WTC11 (cell line): Measurements from ENCODE around the gene SYCE1L. TPM values are rescaled to one million over a fixed set of nuclear protein-coding genes. Genes with fewer than 3 reads are reported as not detected.

Source experiments
- ATF1 ChIP-seq: sonication (generic); formaldehyde crosslinking; IDR thresholded peaks from 2 replicates; pipeline ENCODE4 v1.8.1; 2023; ENCODE audit warnings: mild to moderate bottlenecking, moderate library complexity, missing genetic modification reagents
- CREM ChIP-seq: sonication (generic); formaldehyde crosslinking; IDR thresholded peaks from 2 replicates; pipeline ENCODE4 v1.8.1; 2022; ENCODE audit warnings: mild to moderate bottlenecking, missing genetic modification reagents, moderate library complexity
- FOXJ3 ChIP-seq: sonication (generic); formaldehyde crosslinking; IDR thresholded peaks from 2 replicates; pipeline ENCODE4 v1.9.0; 2021; ENCODE audit warnings: missing genetic modification reagents, mild to moderate bottlenecking, borderline replicate concordance
- FOXK1 ChIP-seq: sonication (generic); formaldehyde crosslinking; IDR thresholded peaks from 2 replicates; pipeline ENCODE4 v1.8.0; 2022; ENCODE audit warnings: mild to moderate bottlenecking, moderate library complexity, missing genetic modification reagents
- FOXP1 ChIP-seq: sonication (generic); formaldehyde crosslinking; IDR thresholded peaks from 2 replicates; pipeline ENCODE4 v1.8.0; 2022; ENCODE audit warnings: missing genetic modification reagents, mild to moderate bottlenecking, moderate library complexity, borderline replicate concordance
- GABPB1 ChIP-seq: sonication (generic); formaldehyde crosslinking; IDR thresholded peaks from 2 replicates; pipeline ENCODE4 v1.8.1; 2023; ENCODE audit warnings: mild to moderate bottlenecking, missing genetic modification reagents
- GRHL2 ChIP-seq: fragments of 250-450 bp; sonication (Bioruptor Pico); IDR thresholded peaks from 2 replicates; pipeline ENCODE4 v1.8.0; 2022; ENCODE audit warnings: mild to moderate bottlenecking, moderate library complexity; ENCODE audit not compliant: insufficient replicate concordance, severe bottlenecking
- JUN ChIP-seq: sonication (generic); formaldehyde crosslinking; IDR thresholded peaks from 2 replicates; pipeline ENCODE4 v1.8.0; 2023; ENCODE audit warnings: mild to moderate bottlenecking, missing genetic modification reagents
- MXD4 ChIP-seq: fragments of 250-450 bp; sonication (Bioruptor Pico); IDR thresholded peaks from 2 replicates; pipeline ENCODE4 v1.8.0; 2021; ENCODE audit warnings: mild to moderate bottlenecking, moderate library complexity, borderline replicate concordance
- NFATC4 ChIP-seq: fragments of 250-450 bp; sonication (Bioruptor Pico); IDR thresholded peaks from 2 replicates; pipeline ENCODE4 v1.9.0; 2021; ENCODE audit warnings: mild to moderate bottlenecking
- NFE2L1 ChIP-seq: sonication (generic); formaldehyde crosslinking; IDR thresholded peaks from 2 replicates; pipeline ENCODE4 v1.8.1; 2023; ENCODE audit warnings: missing genetic modification reagents
- NFYB ChIP-seq: sonication (generic); formaldehyde crosslinking; conservative IDR thresholded peaks from 2 replicates; pipeline ENCODE4 v1.8.0; 2022; ENCODE audit warnings: low read depth, missing genetic modification reagents
- RELA ChIP-seq: sonication (generic); formaldehyde crosslinking; IDR thresholded peaks from 2 replicates; pipeline ENCODE4 v1.8.1; 2022; ENCODE audit warnings: missing genetic modification reagents, mild to moderate bottlenecking, borderline replicate concordance
- SMAD4 ChIP-seq: sonication (generic); formaldehyde crosslinking; IDR thresholded peaks from 2 replicates; pipeline ENCODE4 v1.8.0; 2022; ENCODE audit warnings: mild to moderate bottlenecking, missing genetic modification reagents
- SP1 ChIP-seq: sonication (generic); formaldehyde crosslinking; conservative IDR thresholded peaks from 2 replicates; pipeline ENCODE4 v1.8.1; 2022; ENCODE audit warnings: missing genetic modification reagents
- TEAD1 ChIP-seq: sonication (generic); formaldehyde crosslinking; IDR thresholded peaks from 2 replicates; pipeline ENCODE4 v1.8.0; 2022; ENCODE audit warnings: mild to moderate bottlenecking, missing genetic modification reagents
- ZNF263 ChIP-seq: sonication (generic); formaldehyde crosslinking; IDR thresholded peaks from 2 replicates; pipeline ENCODE4 v1.8.1; 2022; ENCODE audit warnings: low read depth, mild to moderate bottlenecking, moderate library complexity, missing genetic modification reagents
- total RNA-seq: library from RNA; stranded (reverse); gene quantifications from 3 replicates; pipeline ENCODE4 v1.2.3, GENCODE V29; 2021
- TF ChIP-seq, protein P1 (sequence below): sonication (generic); formaldehyde crosslinking; IDR thresholded peaks from 2 replicates; pipeline ENCODE4 v1.8.1; 2022; ENCODE audit warnings: low read depth, missing genetic modification reagents, borderline replicate concordance
- TF ChIP-seq, protein P2 (sequence below): fragments of 200-600 bp; IDR thresholded peaks from 2 replicates; pipeline ENCODE4 v1.8.0; 2022; ENCODE audit warnings: antibody characterized with exemption
- TF ChIP-seq, protein P3 (sequence below): sonication (generic); formaldehyde crosslinking; IDR thresholded peaks from 2 replicates; pipeline ENCODE4 v1.8.0; 2023; ENCODE audit warnings: missing genetic modification reagents, mild to moderate bottlenecking, borderline replicate concordance
- TF ChIP-seq, protein P4 (sequence below): sonication (generic); formaldehyde crosslinking; IDR thresholded peaks from 2 replicates; pipeline ENCODE4 v1.8.0; 2023; ENCODE audit warnings: missing genetic modification reagents
- TF ChIP-seq, protein P5 (sequence below): sonication (generic); formaldehyde crosslinking; IDR thresholded peaks from 2 replicates; pipeline ENCODE4 v1.8.0; 2022; ENCODE audit warnings: mild to moderate bottlenecking, missing genetic modification reagents

Gene SYCE1L
- total RNA-seq, 1 experiment from 2014 or later = 7.0 TPM

DNA sequence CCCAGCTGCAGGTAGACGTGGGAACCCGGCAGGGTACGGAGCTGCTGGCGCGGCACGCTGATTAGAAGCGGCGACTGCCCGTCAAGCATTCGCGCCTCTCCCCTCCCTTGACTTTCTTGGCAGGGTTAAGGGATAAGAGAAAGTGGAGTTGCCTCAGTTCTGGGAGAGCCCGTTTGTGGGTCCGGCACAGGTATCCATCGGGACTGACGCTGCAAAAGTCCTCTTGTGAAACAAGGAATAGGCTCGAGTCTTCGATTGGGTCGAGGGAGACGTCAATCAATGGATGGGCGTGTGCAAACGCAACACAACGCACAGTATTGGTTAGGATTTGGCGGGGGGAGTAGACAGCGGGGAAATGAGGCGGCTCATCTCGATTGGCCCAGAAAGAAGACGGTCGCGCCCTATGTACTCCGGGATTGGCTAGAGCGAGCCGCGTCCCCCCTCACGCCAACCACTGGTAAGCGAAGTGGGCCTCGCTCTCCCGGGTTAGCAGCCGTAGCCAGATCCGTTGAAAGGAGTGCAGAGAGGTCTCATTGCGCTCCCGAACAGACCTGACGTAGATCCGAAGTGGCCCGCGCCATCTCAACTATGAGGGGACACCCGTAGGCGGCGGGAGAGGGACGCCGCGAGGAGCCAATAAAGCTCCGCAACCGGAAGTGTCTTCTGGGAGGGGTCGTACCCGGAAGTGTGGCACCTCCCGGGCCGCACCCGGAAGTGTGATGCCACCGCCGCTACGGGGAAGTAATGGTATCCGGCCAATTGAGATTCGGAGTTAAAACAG, 8.5 kb upstream of the SYCE1L start, which contains the start of gene MON1B (continued):
- TF ChIP-seq TEAD1 (CRISPR knock-in tag) (0 out of 2 replicates have a peak, but pooled peaks have one; percentile 6), NFATC4 (no peak), SMAD4 (no peak), NFE2L1 (CRISPR knock-in tag) (peak; percentile 75; the same call in 1 of the 2 replicates), ATF1 (CRISPR knock-in tag) (no peak), FOXP1 (no peak), ZNF263 (no peak), GRHL2 (no peak), RELA (no peak), FOXK1 (CRISPR knock-in tag) (peak; percentile 43; the same call in 1 of the 2 replicates), MXD4 (CRISPR knock-in tag) (no peak), NFYB (CRISPR knock-in tag) (peak; percentile 90), SP1 (CRISPR knock-in tag) (peak; percentile 51; the same call in 1 of the 2 replicates), JUN (CRISPR knock-in tag) (0 out of 2 replicates have a peak, but pooled peaks have one; percentile 16), CREM (CRISPR knock-in tag) (no peak), FOXJ3 (CRISPR knock-in tag) (no peak), GABPB1 (peak; percentile 37; the same call in 1 of the 2 replicates)
- TF ChIP-seq, protein P1, sequence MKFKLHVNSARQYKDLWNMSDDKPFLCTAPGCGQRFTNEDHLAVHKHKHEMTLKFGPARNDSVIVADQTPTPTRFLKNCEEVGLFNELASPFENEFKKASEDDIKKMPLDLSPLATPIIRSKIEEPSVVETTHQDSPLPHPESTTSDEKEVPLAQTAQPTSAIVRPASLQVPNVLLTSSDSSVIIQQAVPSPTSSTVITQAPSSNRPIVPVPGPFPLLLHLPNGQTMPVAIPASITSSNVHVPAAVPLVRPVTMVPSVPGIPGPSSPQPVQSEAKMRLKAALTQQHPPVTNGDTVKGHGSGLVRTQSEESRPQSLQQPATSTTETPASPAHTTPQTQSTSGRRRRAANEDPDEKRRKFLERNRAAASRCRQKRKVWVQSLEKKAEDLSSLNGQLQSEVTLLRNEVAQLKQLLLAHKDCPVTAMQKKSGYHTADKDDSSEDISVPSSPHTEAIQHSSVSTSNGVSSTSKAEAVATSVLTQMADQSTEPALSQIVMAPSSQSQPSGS (CRISPR knock-in tag) = no peak
- TF ChIP-seq, protein P2, sequence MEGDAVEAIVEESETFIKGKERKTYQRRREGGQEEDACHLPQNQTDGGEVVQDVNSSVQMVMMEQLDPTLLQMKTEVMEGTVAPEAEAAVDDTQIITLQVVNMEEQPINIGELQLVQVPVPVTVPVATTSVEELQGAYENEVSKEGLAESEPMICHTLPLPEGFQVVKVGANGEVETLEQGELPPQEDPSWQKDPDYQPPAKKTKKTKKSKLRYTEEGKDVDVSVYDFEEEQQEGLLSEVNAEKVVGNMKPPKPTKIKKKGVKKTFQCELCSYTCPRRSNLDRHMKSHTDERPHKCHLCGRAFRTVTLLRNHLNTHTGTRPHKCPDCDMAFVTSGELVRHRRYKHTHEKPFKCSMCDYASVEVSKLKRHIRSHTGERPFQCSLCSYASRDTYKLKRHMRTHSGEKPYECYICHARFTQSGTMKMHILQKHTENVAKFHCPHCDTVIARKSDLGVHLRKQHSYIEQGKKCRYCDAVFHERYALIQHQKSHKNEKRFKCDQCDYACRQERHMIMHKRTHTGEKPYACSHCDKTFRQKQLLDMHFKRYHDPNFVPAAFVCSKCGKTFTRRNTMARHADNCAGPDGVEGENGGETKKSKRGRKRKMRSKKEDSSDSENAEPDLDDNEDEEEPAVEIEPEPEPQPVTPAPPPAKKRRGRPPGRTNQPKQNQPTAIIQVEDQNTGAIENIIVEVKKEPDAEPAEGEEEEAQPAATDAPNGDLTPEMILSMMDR = no peak
- TF ChIP-seq, protein P3, sequence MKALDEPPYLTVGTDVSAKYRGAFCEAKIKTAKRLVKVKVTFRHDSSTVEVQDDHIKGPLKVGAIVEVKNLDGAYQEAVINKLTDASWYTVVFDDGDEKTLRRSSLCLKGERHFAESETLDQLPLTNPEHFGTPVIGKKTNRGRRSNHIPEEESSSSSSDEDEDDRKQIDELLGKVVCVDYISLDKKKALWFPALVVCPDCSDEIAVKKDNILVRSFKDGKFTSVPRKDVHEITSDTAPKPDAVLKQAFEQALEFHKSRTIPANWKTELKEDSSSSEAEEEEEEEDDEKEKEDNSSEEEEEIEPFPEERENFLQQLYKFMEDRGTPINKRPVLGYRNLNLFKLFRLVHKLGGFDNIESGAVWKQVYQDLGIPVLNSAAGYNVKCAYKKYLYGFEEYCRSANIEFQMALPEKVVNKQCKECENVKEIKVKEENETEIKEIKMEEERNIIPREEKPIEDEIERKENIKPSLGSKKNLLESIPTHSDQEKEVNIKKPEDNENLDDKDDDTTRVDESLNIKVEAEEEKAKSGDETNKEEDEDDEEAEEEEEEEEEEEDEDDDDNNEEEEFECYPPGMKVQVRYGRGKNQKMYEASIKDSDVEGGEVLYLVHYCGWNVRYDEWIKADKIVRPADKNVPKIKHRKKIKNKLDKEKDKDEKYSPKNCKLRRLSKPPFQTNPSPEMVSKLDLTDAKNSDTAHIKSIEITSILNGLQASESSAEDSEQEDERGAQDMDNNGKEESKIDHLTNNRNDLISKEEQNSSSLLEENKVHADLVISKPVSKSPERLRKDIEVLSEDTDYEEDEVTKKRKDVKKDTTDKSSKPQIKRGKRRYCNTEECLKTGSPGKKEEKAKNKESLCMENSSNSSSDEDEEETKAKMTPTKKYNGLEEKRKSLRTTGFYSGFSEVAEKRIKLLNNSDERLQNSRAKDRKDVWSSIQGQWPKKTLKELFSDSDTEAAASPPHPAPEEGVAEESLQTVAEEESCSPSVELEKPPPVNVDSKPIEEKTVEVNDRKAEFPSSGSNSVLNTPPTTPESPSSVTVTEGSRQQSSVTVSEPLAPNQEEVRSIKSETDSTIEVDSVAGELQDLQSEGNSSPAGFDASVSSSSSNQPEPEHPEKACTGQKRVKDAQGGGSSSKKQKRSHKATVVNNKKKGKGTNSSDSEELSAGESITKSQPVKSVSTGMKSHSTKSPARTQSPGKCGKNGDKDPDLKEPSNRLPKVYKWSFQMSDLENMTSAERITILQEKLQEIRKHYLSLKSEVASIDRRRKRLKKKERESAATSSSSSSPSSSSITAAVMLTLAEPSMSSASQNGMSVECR (CRISPR knock-in tag) = peak; percentile 11; the same call in 1 of the 2 replicates
- TF ChIP-seq, protein P4, sequence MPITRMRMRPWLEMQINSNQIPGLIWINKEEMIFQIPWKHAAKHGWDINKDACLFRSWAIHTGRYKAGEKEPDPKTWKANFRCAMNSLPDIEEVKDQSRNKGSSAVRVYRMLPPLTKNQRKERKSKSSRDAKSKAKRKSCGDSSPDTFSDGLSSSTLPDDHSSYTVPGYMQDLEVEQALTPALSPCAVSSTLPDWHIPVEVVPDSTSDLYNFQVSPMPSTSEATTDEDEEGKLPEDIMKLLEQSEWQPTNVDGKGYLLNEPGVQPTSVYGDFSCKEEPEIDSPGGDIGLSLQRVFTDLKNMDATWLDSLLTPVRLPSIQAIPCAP (CRISPR knock-in tag) = no peak
- TF ChIP-seq, protein P5, sequence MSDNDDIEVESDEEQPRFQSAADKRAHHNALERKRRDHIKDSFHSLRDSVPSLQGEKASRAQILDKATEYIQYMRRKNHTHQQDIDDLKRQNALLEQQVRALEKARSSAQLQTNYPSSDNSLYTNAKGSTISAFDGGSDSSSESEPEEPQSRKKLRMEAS (CRISPR knock-in tag) = peak; percentile 42; the same call in 1 of the 2 replicates
